Activated T-helper 1 cell treated with anti-CD3 and anti-CD28 coated beads, Interleukin-12 subunit alpha, Interleukin-12 subunit beta, Interleukin-2, Interleukin-4 antibody, amounts not matched to agents 30 ng/mL and 10 ng/mL and 1 ng/mL, durations not matched to agents 14 hours and 24 hours and 36 hours (primary cell): Measurements from ENCODE around the gene ADGRD1. TPM values are rescaled to one million over a fixed set of nuclear protein-coding genes. Genes with fewer than 3 reads are reported as not detected.

ENCODE experiments used
- DNase-seq: peaks from one replicate; pipeline ENCODE4 v3.0.0; 2021; ENCODE audit warnings: low spot score
- H3K27ac Mint-ChIP-seq: one replicate; pipeline ENCODE4 v1.8.0; 2021; ENCODE audit warnings: mild to moderate bottlenecking, mixed read lengths
- H3K27me3 Mint-ChIP-seq: one replicate; pipeline ENCODE4 v1.8.0; 2022; ENCODE audit warnings: mild to moderate bottlenecking, moderate library complexity, mixed read lengths; ENCODE audit not compliant: insufficient read depth
- H3K36me3 Mint-ChIP-seq: one replicate; pipeline ENCODE4 v1.8.0; 2021; ENCODE audit warnings: low read depth, mixed read lengths
- H3K4me1 Mint-ChIP-seq: one replicate; pipeline ENCODE4 v1.8.0; 2021; ENCODE audit warnings: low read depth, mixed read lengths
- H3K4me3 Mint-ChIP-seq: one replicate; pipeline ENCODE4 v1.8.0; 2021; ENCODE audit warnings: mild to moderate bottlenecking, moderate library complexity, mixed read lengths
- H3K9me3 Mint-ChIP-seq: one replicate; pipeline ENCODE4 v1.8.0; 2021; ENCODE audit warnings: mixed read lengths
- intact Hi-C: fragments of 100-400 bp; cut with micrococcal nuclease; formaldehyde crosslinking; loops from one replicate; pipeline ENCODE4 v1.15.1; 2024
- total RNA-seq: library from RNA; stranded (reverse); gene quantifications from 2 replicates; pipeline ENCODE4 v1.2.3, GENCODE V29; 2022

The ADGRD1 gene
- total RNA-seq, 1 donor from 2014 or later: 0.18 TPM

- H3K27me3 Mint-ChIP-seq: no peaks in the 10 kb centered on the region
- intact Hi-C loops: no loop called here
- DNase-seq: no peak
- no peaks in the 10 kb centered on the region for H3K9me3 Mint-ChIP-seq
- H3K4me1 Mint-ChIP-seq: no peaks in the 10 kb centered on the region
- no peak overlapping the region for H3K4me3 Mint-ChIP-seq
- H3K27ac Mint-ChIP-seq: no peak overlapping the region
- H3K36me3 Mint-ChIP-seq: no peaks in the 10 kb centered on the region
These were observed 182.3 kb downstream of the ADGRD1 start for GRCh38 chr12:131135786-131136538.

- H3K4me1 Mint-ChIP-seq: no peaks in the 10 kb centered on the region
- H3K4me3 Mint-ChIP-seq: no peak overlapping the region
- H3K27me3 Mint-ChIP-seq: no peaks in the 10 kb centered on the region
- intact Hi-C loops: no loop called here
- no peak overlapping the region for H3K27ac Mint-ChIP-seq
- no peak for DNase-seq
- H3K36me3 Mint-ChIP-seq: no peaks in the 10 kb centered on the region
- no peaks in the 10 kb centered on the region for H3K9me3 Mint-ChIP-seq
These were observed 182.8 kb downstream of the ADGRD1 start for GRCh38 chr12:131136539-131136872.

- DNase-seq: no peak
- H3K27me3 Mint-ChIP-seq: peaks cover 1% of the 10 kb centered on the region
- no peaks in the 10 kb centered on the region for H3K4me1 Mint-ChIP-seq
- H3K9me3 Mint-ChIP-seq: no peaks in the 10 kb centered on the region
- intact Hi-C loops: no loop called here
- H3K27ac Mint-ChIP-seq: no peak overlapping the region
- H3K4me3 Mint-ChIP-seq: no peak overlapping the region
- no peaks in the 10 kb centered on the region for H3K36me3 Mint-ChIP-seq
These were observed 183.5 kb downstream of the ADGRD1 start for GRCh38 chr12:131137009-131137835.

- no peak for DNase-seq
- Mint-ChIP-seq H3K4me3 (no peak overlapping the region), H3K4me1 (no peaks in the 10 kb centered on the region), H3K27me3 (peaks cover 1% of the 10 kb centered on the region), H3K27ac (no peak overlapping the region), H3K36me3 (no peaks in the 10 kb centered on the region), H3K9me3 (no peaks in the 10 kb centered on the region)
- intact Hi-C loops: no loop called here
These were observed 184.3 kb downstream of the ADGRD1 start for GRCh38 chr12:131137836-131138637.

GRCh38 chr12:131138638-131139362 is 185.1 kb downstream of the ADGRD1 start:
- intact Hi-C loops: no loop called here
- H3K9me3 Mint-ChIP-seq: no peaks in the 10 kb centered on the region
- DNase-seq: no peak
- H3K4me1 Mint-ChIP-seq: no peaks in the 10 kb centered on the region
- H3K27ac Mint-ChIP-seq: no peak overlapping the region
- peaks cover 1% of the 10 kb centered on the region for H3K27me3 Mint-ChIP-seq
- no peaks in the 10 kb centered on the region for H3K36me3 Mint-ChIP-seq
- H3K4me3 Mint-ChIP-seq: no peak overlapping the region

GRCh38 chr12:131139363-131140068 is 185.8 kb downstream of the ADGRD1 start:
- Mint-ChIP-seq H3K27me3 (peaks cover 5% of the 10 kb centered on the region), H3K4me3 (no peak overlapping the region), H3K36me3 (no peaks in the 10 kb centered on the region), H3K27ac (no peak overlapping the region), H3K9me3 (no peaks in the 10 kb centered on the region), H3K4me1 (no peaks in the 10 kb centered on the region)
- no peak for DNase-seq
- intact Hi-C loops: no loop called here

GRCh38 chr12:131140069-131140435 is 186.3 kb downstream of the ADGRD1 start:
- intact Hi-C loops: no loop called here
- Mint-ChIP-seq H3K4me3 (no peak overlapping the region), H3K27me3 (peaks cover 5% of the 10 kb centered on the region), H3K9me3 (no peaks in the 10 kb centered on the region), H3K27ac (no peak overlapping the region), H3K4me1 (no peaks in the 10 kb centered on the region), H3K36me3 (no peaks in the 10 kb centered on the region)
- DNase-seq: no peak

- no peaks in the 10 kb centered on the region for H3K4me1 Mint-ChIP-seq
- H3K9me3 Mint-ChIP-seq: no peaks in the 10 kb centered on the region
- H3K36me3 Mint-ChIP-seq: no peaks in the 10 kb centered on the region
- no peak overlapping the region for H3K4me3 Mint-ChIP-seq
- no peak overlapping the region for H3K27ac Mint-ChIP-seq
- peaks cover 5% of the 10 kb centered on the region for H3K27me3 Mint-ChIP-seq
- no peak for DNase-seq
- intact Hi-C loops: no loop called here
These were observed 187.0 kb downstream of the ADGRD1 start for GRCh38 chr12:131140697-131141096.

GRCh38 chr12:131141514-131141913 is 187.8 kb downstream of the ADGRD1 start:
- DNase-seq: no peak
- no peaks in the 10 kb centered on the region for H3K4me1 Mint-ChIP-seq
- no peak overlapping the region for H3K27ac Mint-ChIP-seq
- no peak overlapping the region for H3K4me3 Mint-ChIP-seq
- H3K9me3 Mint-ChIP-seq: no peaks in the 10 kb centered on the region
- peaks cover 5% of the 10 kb centered on the region for H3K27me3 Mint-ChIP-seq
- intact Hi-C loops: no loop called here
- H3K36me3 Mint-ChIP-seq: no peaks in the 10 kb centered on the region

GRCh38 chr12:131142891-131143657 is 189.4 kb downstream of the ADGRD1 start:
- peaks cover 5% of the 10 kb centered on the region for H3K27me3 Mint-ChIP-seq
- intact Hi-C loops: no loop called here

GRCh38 chr12:131146173-131146675 is 192.5 kb downstream of the ADGRD1 start:
- H3K36me3 Mint-ChIP-seq: no peaks in the 10 kb centered on the region

More at GRCh38 chr12:131142891-131143657, 189.4 kb downstream of the ADGRD1 start:
- Mint-ChIP-seq H3K36me3 (no peaks in the 10 kb centered on the region), H3K9me3 (no peaks in the 10 kb centered on the region), H3K4me3 (no peak overlapping the region), H3K4me1 (no peaks in the 10 kb centered on the region), H3K27ac (no peak overlapping the region)
- DNase-seq: no peak

More at GRCh38 chr12:131146173-131146675, 192.5 kb downstream of the ADGRD1 start:
- Mint-ChIP-seq H3K9me3 (no peaks in the 10 kb centered on the region), H3K27me3 (peaks cover 5% of the 10 kb centered on the region), H3K27ac (no peak overlapping the region), H3K4me1 (no peaks in the 10 kb centered on the region), H3K4me3 (no peak overlapping the region)
- intact Hi-C loops: no loop called here
- DNase-seq: no peak
